NOMO-1 treated with DMSO at 0.1 percent for 48 hours (cell line): Measurements from ENCODE around the gene CYB5RL.
"Not testable (repeated sequence)": the region's sequence is repeated elsewhere in the genome, so short reads cannot be mapped to it uniquely, and the experiment has no call there.

Experiments
- DNase-seq: peaks from one replicate; lab custom pipeline; 2025; ENCODE audit not compliant: unreplicated experiment; lab: John Stamatoyannopoulos, UW

Gene CYB5RL

GRCh38 chr1:54191525-54191924 lies 8.3 kb downstream of the CYB5RL start:
- DNase-seq: no peak

GRCh38 chr1:54190526-54190925 lies 9.3 kb downstream of the CYB5RL start:
- no peak for DNase-seq

- DNase-seq: no peak
These were observed 11.5 kb downstream of the CYB5RL start for GRCh38 chr1:54188291-54188690.

- DNase-seq: no peak
These were observed 13.8 kb downstream of the CYB5RL start for GRCh38 chr1:54186056-54186455.

- no peak for DNase-seq
These were observed 19.0 kb downstream of the CYB5RL start for GRCh38 chr1:54180701-54181360.

- DNase-seq: no peak
These were observed 21.3 kb downstream of the CYB5RL start for GRCh38 chr1:54178296-54179070.

- no peak for DNase-seq
These were observed 22.1 kb downstream of the CYB5RL start for GRCh38 chr1:54177726-54178125.

- DNase-seq: no peak
These were observed 23.1 kb downstream of the CYB5RL start for GRCh38 chr1:54176621-54177327.

- DNase-seq: no peak
These were observed 25.7 kb downstream of the CYB5RL start for GRCh38 chr1:54174106-54174505.

- DNase-seq: no peak
These were observed 26.1 kb downstream of the CYB5RL start for GRCh38 chr1:54173681-54174080.

- DNase-seq: no peak
These were observed 26.9 kb downstream of the CYB5RL start for GRCh38 chr1:54172614-54173599.

- DNase-seq: no peak
These were observed 28.2 kb downstream of the CYB5RL start for GRCh38 chr1:54171606-54172005.

- no peak for DNase-seq
These were observed 28.8 kb downstream of the CYB5RL start for GRCh38 chr1:54171016-54171415.

- no peak for DNase-seq
These were observed 30.8 kb downstream of the CYB5RL start for GRCh38 chr1:54169068-54169467.

GRCh38 chr1:54168206-54168965 lies 31.4 kb downstream of the CYB5RL start:
- no peak for DNase-seq

GRCh38 chr1:54167422-54168139 lies 32.2 kb downstream of the CYB5RL start:
- no peak for DNase-seq

- DNase-seq: not testable (repeated sequence)
These were observed 33.5 kb downstream of the CYB5RL start for GRCh38 chr1:54166357-54166756.

- DNase-seq: no peak
These were observed 34.7 kb downstream of the CYB5RL start for GRCh38 chr1:54165146-54165545.

- no peak for DNase-seq
These were observed 36.3 kb downstream of the CYB5RL start for GRCh38 chr1:54163573-54163972.
